Left hindlimb (tissue), 1 donor: ENCODE data around the gene EPB41L1.

Experiments
- DNase-seq: peaks from one replicate; pipeline ENCODE4 v3.0.0-alpha.2; 2018

The EPB41L1 gene

GRCh38 chr20:36154700-36155628 lies at the start of gene EPB41L1:
EPB41L1 (plus strand) TSS chr20:36154740; CDS start chr20:36173778, 19,038 bp downstream.
- peak; percentile 65 for DNase-seq

GRCh38 chr20:36104856-36105255 lies 49.7 kb upstream of the EPB41L1 start:
- no peak for DNase-seq

- DNase-seq, result no peak
Measured at GRCh38 chr20:36105711-36106226, 48.8 kb upstream of the EPB41L1 start.

- no peak for DNase-seq
Measured at GRCh38 chr20:36106606-36107005, 47.9 kb upstream of the EPB41L1 start.

GRCh38 chr20:36107881-36108280 lies 46.7 kb upstream of the EPB41L1 start:
- DNase-seq, result no peak

GRCh38 chr20:36109251-36109947 lies 45.1 kb upstream of the EPB41L1 start:
- no peak for DNase-seq

GRCh38 chr20:36110994-36111393 lies 43.5 kb upstream of the EPB41L1 start:
- no peak for DNase-seq

- no peak for DNase-seq
Measured at GRCh38 chr20:36112112-36112511, 42.4 kb upstream of the EPB41L1 start.

GRCh38 chr20:36113036-36113435 lies 41.5 kb upstream of the EPB41L1 start:
- DNase-seq, result no peak

- DNase-seq, result no peak
Measured at GRCh38 chr20:36113566-36114250, 40.8 kb upstream of the EPB41L1 start.

- no peak for DNase-seq
Measured at GRCh38 chr20:36114707-36115106, 39.8 kb upstream of the EPB41L1 start.

GRCh38 chr20:36115925-36116324 lies 38.6 kb upstream of the EPB41L1 start:
- no peak for DNase-seq

- no peak for DNase-seq
Measured at GRCh38 chr20:36116807-36117441, 37.6 kb upstream of the EPB41L1 start.

GRCh38 chr20:36117638-36118037 lies 36.9 kb upstream of the EPB41L1 start:
- no peak for DNase-seq

GRCh38 chr20:36118371-36118770 lies 36.2 kb upstream of the EPB41L1 start:
- DNase-seq, result no peak

- no peak for DNase-seq
Measured at GRCh38 chr20:36119537-36119936, 35.0 kb upstream of the EPB41L1 start.

GRCh38 chr20:36120241-36120640 lies 34.3 kb upstream of the EPB41L1 start:
- no peak for DNase-seq

- no peak for DNase-seq
Measured at GRCh38 chr20:36120991-36121390, 33.5 kb upstream of the EPB41L1 start.

GRCh38 chr20:36121981-36122930 lies 32.3 kb upstream of the EPB41L1 start:
- no peak for DNase-seq

GRCh38 chr20:36122931-36123288 lies 31.6 kb upstream of the EPB41L1 start:
- DNase-seq, result no peak

GRCh38 chr20:36125097-36125496 lies 29.4 kb upstream of the EPB41L1 start:
- DNase-seq, result no peak
